Dedifferentiated amniotic fluid mesenchymal stem cell (primary cell): ENCODE measurements around the gene IL2RA.
"Not testable (repeated sequence)": the region's sequence is repeated elsewhere in the genome, so short reads cannot be mapped to it uniquely, and the experiment has no call there.

Experiments used
- DNase-seq: peaks from one replicate; pipeline ENCODE4 v3.0.0-alpha.2; 2016; ENCODE audit errors: extremely low spot score

The IL2RA gene

DNA sequence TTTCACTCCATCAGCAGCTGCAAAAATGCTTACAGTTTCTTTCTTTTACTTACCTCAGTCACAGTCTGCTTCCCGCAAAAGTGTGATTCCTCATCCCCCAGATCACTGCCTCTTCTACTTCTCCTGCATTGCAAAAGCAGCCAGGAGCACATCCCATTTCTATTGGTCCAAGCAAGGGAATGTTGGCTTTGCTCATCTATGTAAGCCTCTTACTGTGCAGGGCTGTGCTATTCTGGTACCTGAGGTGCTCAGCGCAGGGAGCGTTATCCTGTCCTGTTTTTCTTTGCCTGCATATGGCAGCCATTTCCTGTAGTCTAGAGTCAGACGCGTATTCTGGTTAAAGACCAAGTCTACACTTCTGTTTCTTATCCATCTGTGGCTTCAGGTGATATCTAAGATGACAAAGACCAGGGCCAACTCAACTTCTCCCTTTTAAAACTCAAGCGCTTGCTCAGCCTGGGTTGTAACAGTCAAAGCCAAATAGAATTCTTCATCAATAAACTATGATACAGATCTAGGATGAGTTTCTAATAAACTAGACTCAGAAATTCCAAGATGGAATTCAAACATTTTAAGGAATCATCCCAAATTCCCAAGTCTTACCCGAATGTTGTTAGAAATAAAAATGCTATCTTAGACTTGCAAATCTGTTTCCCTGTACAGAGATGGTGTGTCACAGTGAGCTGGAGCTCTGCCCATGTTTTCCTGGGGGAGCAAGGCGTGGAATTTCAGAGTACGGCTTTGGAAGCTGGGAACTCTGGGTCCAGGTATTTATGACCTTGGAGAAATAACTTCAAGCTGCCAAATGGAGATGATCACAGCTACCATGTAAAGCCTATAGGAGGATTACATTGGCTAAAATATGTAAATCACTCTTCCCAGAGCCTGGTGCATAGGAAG is 20.6 kb upstream of the IL2RA start:
- DNase-seq = no peak

DNA sequence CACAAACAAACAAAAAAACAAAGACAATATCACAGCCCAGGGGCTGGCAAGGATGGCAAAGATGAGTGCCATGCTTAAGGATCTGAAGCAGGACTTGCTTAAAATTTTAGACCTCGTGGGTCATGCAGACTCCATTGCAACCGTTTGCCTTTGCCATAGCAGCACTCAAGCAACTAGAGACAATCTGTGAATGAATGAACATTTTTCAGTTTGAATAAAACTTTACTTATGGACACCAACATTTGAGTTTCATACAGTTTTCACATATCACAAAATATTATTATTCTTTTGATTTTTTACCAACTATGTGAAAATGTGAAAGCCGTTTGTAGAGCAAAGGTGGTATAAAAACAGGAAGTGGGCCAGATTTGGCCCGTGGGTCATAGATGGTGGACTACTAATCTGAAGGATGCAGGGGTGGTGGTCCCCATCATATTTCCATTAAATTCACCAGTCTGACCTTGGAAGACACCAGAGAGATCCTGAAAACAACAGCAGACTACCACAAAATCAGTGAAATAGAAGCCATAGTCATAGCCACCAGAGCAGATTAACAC is 18.3 kb upstream of the IL2RA start:
- no peak for DNase-seq

DNA sequence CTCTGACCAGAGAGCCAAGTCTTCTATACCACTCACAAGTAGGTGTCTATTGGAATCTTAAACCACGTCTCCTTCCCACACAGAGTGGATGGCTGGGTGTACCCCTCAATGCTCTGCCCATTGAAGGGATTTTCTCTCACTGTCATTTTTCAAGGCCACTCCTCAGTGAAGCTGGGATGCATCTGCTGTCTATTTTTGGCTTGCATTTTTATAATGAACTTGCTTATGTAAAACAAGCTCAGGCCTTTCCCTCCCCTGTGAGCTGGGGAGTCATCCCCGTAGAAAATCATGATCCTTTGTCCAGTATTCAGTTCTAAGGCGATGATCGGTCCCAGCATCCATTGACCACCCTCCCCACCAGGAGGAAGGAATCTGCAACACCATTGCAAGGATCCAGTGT is 16.9 kb upstream of the IL2RA start:
- no peak for DNase-seq

DNA sequence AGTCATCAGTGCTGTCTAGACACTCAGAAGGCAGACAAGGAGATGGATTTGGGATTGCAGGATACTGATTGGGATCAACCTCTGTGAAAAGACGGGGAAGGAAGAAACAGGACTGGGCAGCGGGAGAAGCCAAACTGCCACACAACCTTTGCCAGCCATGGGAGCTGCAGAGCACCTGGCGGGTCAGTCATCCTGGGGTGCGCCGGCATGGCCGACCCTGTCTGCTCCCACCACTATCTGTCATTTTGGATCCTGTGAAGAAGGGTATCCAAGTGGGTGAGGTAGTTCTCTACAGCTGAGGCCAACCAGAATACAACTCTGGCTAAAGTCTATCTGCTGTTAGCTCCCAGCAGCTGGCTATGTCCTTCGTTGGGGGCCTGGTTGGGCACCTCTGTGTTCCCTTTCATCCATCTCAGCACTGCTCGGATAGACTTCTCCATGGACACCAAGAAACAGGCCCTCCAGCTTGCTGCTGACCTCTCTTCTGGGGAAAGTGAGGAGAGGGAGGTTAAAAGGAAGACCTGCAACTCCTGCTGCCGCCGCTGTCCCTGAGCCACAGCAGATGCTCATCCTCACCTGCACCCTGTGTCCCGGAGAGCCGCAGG is 15.0 kb upstream of the IL2RA start:
- DNase-seq = no peak

DNA sequence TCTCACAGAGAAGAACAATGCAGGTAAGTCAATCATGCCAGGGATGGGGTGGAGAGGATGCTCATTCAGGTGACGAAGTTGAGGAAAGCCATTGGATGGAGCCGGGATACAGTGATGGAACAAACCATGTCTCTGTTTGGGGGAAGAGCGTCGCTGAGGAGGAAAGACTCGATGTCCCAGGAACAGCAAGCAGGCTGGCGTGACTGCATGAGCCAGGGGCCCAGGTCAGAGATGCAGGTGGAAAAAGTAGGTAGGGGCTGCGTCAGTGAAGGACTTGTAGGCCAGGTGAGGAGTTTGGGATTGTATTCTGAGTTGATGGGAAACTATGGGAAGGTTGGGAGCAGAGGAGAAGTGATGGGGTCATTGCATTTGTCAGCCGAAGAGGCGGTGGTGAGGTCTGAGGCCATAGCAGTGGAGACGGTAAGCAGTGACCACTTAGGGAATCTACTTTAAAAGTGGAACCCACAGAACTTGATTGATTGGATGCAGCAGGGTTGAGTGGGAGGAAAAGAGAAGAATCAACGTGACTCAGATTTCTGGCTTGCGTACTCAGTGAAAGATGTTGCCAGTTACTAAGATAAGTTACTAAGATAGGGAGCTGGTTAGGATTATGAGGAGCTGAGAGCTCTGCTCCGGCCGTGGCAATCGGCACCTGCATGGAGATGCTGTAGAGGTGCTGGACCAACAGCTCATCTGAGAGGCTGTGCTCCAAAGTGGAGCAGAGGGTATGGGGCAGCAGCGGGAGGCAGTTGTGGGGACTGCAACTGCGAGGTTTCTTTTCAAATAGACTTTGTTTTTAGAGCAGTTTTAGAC is 12.5 kb upstream of the IL2RA start:
- peak; percentile 16 for DNase-seq

DNA sequence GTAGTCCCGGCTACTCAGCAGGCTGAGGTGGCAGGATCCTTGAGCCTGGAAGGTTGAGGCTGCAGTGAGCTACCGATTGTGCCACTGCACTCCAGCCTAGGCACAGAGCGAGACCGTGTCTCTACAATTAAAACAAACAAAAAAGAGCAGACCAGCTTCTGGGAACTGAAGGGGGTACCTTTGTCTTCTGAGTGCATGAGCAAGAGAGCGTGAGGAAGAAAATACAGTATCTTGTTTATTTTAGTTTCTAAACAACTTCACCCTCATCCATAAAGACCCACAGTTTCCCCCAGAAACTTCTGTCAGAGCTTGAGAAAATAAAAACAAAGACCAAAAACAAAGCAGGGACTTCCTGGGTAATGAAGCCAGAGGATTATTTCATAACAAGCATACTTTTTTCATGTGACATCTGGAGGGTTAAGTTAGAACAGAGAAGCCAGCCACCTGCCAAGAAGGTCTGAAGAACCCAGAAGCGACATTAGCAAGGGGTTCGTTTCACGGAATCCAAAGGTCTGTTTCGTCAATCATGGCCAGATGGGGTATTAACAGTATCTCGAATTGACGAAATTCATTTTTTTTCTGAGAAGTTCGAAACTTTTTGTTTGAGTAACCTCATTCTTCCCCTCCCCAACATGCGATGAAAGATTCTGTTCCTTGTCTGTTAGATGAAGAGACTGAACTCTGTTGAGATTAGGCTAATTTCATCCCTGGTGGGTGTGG is 10.2 kb upstream of the IL2RA start:
- peak; percentile 8 for DNase-seq

DNA sequence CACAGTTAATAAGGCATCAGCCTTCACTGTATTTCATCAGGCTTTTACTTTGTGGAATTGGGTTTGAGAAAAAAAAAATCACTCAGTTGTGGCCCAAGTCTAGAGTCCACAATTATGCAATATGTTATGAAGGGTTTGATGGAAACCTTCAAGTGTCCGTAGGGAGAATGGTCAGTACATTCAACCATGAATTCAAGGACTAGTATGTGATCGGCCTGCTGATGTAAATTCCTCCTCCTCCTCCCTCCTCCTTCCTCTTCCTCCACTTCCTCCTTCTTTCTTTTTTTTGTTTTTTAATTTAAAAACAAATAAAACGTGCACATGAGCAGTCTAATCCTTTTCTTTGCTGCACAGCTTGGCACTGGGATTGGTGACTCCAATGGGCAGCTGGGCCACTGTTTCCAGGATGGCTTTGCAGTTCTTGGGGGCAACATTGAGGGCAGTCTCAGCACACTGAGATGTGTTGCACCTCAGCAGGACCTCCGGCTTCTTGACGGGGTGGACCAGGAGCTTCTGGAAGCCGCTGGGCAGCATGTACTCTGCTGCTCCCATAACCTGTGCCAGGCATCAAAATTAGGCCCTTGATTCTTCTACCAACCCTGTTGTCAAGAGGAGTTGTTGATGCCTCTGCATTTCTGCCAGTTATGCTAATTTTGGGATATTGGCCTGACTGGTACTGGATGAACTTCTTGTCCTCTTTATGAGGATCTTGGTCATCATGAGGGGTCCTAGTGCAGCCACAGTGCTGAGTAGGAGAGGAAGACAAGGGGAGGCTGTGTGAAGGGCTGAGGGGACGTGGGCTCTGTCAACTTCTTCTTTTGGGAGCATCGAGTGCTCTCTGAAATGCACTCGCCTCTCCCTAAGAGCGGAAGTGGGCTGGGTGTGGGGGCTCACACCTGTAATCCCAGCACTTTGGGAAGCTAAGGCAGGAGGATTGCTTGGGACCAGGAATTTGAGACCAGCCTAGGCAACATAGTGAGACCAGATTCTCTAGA is 9.3 kb upstream of the IL2RA start:
- peak; percentile 5 for DNase-seq

DNA sequence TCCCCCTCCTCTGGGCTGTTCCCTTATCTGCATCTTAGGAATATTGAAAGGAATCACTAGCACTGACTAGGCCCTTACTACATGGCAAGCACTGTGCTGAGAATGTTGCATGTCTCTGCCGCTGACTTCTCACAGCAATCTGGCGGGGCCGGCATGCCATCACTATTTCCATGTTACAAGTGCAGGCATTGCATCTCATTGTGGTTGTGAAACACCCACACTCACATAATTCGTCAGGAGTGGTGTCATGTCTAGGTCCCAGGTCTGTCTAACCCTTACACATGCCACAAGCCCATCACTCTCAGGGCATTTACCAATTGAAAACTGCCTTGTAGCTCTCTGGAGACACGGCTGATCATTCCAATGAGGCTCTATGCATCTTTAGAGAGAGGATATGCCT is 8.5 kb upstream of the IL2RA start:
- DNase-seq = peak; percentile 9

DNA sequence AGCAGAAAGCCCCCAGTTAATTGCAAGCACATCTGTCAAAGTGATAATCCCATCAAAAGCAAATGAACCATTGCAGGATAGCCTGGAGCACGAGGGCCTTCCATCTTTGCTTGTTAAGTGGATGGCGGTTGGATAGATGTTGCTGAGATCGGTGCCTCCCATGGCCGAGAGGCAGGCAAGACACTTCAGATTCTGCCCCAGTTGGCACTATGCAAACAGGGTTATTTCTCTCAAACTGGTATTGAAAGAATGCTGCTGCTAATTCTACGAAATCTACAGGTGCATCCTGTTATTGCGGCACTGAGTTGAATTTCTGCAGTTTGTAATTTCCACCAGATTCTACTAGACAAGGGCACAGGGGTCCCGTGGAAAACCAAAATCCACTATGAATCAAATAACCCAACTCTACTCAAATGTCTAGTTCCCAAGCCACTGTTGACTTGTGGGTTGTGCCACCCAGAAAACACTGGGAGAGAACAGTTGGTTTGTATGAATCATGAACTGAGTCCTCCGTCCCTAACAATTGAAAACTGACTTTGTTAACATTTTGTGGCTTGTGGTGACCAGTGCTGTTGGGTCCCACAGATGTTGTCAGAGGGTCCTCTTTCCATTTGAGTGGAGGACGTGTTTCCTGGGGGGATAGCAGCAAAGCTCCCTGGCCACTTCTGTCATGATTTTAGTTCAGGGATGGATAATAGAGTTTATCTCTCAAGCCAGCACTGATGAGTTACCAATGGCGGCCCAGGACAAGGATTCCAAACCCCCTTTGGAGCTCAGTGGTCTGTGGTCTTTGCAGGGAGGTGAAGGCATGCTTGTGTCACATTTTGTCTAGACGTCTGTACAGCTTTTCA is 7.1 kb upstream of the IL2RA start:
- peak; percentile 3 for DNase-seq

DNA sequence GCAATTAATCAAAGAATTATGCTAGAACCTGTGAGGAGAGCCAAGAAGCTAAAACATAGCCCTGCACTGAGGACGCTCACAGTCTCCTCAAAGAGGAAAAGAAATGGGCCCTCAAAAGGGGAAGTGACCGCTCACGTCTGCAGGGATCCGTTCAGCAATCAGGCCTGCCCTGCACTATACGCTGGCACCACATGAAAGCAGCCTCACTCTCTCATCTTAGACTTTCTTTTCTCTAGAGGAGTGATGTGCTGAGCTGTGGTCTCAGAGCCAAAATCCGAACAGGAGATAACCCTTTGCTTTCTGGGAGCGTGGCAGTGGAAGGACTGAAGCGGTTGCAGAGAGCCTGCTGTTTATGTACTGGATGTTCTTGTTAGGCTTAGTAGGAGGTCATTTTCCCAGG is 6.3 kb upstream of the IL2RA start:
- DNase-seq = peak; percentile 9

DNA sequence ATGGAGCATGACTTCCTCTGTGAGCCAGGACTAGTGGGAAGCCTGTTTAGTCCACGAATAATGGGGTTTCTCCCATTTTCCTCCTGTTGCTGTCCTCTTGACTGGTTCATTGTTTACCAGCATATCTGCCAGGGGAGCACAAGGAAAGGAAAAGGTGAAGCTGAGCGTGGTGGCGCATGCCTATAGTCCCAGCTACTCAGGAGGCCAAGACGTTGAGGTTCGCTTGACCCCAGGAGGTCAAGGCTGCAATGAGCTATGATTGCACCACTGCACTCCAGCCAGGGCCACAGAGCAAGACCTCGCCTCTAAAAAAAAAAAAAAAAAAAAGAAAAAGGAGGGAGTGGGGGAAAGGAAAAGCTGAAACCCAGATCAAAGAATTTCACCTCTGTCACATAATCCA is 5.8 kb upstream of the IL2RA start:
- DNase-seq = peak; percentile 6

DNA sequence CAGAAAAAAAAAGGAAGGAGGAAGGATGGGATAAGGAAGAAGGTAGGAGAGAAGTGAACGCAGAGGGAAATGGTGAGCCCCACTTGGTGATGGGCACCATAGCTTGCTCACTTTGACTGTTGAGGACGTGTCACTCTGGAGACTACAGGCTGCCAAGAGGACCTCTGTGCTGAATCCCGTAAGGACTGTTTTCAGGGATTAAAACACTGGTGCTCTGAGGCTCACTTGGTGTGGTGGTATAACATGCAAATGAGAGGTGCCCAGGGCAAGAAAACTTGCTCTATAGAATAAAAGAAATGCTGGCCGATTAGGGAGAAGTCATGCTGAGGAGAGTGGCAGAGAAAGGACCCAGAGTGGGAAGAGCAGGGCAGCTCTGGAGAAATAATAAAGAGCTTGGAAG is 5.3 kb upstream of the IL2RA start:
- no peak for DNase-seq

DNA sequence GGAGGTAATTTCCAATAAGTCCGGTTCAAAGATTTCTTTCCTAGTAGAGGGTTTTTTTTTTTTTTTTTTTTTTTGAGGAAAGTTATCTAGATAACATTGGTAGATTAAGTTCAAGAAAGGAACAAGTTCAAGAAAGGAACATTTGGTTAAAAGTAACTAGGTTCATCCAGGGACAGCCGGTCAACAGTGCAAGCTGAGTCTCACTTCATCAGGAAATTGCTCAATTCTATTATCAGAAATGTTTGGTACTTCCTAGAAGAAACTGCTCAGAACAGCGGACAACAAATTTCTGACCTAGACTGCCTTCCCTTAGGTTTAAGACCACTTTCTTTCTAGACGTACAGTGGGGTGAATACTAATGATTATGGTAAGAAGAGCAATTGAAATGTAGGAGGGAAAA is 3.7 kb upstream of the IL2RA start:
- DNase-seq = no peak

DNA sequence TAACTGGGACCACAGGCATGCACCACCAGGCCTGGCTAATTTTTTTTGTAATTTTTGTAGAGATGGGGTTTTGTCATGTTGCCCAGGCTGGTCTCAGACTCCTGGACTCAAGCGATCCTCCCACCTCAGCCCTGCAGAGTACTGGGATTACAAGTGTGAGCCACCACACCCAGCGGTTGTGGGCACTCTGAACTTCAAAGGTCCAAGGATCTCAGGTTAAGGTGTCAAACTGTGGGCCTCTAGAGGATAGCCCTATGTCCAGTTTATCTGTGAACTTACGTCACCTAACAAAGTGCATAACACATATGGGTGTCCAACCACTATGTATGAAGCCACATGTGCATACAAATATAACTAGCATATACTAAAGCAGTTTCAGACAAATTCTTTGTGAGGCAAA is 3.2 kb upstream of the IL2RA start:
- DNase-seq = no peak

DNA sequence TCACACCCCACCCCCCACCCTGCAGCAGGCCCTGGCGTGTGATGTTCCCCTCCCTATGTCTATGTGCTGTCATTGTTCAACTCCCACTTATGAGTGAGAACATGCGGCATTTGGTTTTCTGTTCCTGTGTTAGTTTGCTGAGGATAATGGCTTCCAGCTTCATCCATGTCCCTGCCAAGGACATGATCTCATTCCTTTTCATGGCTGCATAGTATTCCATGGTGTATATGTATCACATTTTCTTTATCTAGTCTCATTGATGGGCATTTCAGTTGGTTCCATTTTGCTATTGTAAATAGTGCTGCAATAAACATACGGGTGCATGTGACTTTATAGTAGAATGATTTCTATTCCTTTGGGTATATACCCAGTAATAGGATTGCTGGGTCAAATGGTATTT is 2.6 kb upstream of the IL2RA start:
- DNase-seq = not testable (repeated sequence)

DNA sequence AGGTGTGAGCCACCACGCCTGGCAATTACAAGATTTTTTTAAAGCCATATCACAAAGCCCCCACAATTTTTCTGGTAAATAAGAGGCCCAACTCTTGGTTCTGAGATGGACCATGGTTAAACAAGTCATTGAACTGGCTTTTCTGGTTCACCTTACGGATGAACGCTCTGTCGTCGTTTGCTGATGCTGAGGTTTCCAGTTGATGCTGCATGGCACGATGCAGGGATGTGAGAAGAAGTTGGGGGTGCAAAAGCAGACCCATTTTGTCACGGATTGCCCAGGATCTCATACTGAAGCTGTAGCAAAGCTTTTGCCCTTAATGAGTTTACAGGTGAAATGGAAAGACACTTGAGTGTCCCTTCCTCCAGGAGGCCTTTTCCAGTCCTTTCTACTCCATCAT is 2.0 kb upstream of the IL2RA start:
- DNase-seq = no peak

DNA sequence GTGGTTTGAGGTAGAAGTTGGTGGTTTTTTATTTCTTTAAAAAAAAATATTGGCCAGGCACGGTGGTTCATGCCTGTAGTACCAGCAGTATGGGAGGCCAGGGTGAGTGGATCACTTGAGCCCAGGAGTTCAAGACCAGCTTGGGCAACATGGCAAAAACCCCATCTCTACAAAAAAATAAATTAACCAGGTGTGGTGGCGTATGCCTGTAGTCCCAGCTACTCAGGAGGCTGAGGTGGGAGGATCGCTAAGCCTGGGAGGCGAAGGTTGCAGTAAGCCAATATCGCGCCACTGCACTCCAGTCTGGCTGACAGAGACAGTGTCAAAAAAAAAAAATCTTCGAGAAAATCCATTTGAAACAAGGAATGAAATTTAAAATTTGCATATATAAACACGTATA is 1.1 kb downstream of the IL2RA start:
- DNase-seq = no peak

DNA sequence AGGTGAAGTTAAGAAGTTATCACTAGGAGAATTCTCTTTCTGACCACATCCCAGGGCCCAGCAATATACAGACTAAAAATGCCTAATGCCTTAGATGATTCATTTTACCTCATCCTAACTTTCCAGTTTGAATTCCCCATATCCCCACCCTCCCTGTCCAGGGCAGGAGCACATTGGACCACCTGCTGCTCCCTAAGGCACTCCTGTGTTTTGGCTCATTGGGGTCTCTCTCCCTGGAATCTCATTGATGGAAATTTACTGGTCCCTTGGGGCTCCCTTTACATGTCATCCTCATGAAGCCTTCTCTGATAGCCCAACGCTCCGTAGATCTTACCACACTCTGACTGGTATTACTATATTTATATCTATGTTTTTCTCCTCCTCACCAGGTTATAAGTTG is 2.7 kb downstream of the IL2RA start:
- no peak for DNase-seq

DNA sequence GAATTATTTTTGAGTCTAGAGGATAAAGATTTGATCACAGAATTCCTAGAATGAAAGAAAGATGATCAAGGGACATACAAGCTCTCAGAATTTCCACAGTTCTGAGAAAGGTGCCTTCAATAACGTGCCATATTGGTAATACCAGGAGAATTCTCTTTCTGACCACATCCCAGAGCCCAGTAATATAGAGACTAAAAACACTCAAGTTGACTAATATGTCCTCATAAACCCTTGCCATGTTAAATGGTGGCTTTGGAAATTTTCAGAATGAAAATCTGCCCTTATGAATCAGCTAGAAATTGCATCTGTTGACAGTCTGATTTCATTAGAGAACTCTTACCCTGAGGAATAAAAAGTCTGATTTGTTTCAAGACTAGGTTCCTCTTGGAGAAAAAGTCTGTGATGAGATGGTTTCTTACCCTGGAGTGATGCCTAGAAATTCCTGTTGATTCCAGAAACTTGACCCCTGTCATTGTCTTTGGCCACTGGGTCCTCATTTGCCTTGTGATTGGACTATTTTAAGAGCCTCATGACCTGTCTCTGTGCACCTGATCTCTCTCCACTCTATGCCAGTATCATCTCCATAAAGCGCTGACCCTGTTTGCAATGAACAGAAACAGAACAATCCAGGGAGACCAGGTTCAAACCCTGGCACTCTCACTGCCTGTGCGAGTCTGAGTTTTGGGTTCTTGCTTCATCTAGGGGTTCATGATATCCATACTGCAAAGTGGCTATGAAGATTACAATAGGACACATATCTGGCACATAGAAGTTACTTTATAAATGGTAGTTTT is 3.3 kb downstream of the IL2RA start:
- DNase-seq = no peak
